Measurements from ENCODE around the gene MBNL1. TPM values are rescaled to one million over a fixed set of nuclear protein-coding genes. Genes with fewer than 3 reads are reported as not detected.
A peak's percentile ranks its signal among the peaks of the same experiment; 100 is the strongest.

MBNL1 gene
- total RNA-seq, 4 donors from 2014 or later = 261 to 429 (median 389) TPM

GRCh38 chr3:152384412-152384811 lies 115.7 kb downstream of the MBNL1 start:
- Histone ChIP-seq H3K9me3 (no peaks in the 10 kb centered on the region), H3K36me3 (no peaks in the 10 kb centered on the region), H3K4me3 (no peak overlapping the region), H3K4me1 (peaks cover 0 to 36% (median 16%) of the 10 kb centered on the region in 4 donors), H3K27ac (peak overlapping the region in 1 of 4 donors; percentile 40), H3K27me3 (no peaks in the 10 kb centered on the region)
- TF ChIP-seq CTCF (IDR thresholded peaks at IDR 0.05) (no peak), POLR2A (IDR thresholded peaks at IDR 0.05) (no peak)
- no peak for DNase-seq

- peak overlapping the region in 2 of 4 donors; percentile 27 to 40 for H3K27ac ChIP-seq
Observed at GRCh38 chr3:152385761-152386160, 117.0 kb downstream of the MBNL1 start.

GRCh38 chr3:152386208-152386607 lies 117.5 kb downstream of the MBNL1 start:
- Histone ChIP-seq H3K27ac (peak overlapping the region in 1 of 4 donors; percentile 40), H3K4me1 (peaks cover 0 to 19% (median 7%) of the 10 kb centered on the region in 4 donors)

More at GRCh38 chr3:152385761-152386160, 117.0 kb downstream of the MBNL1 start:
- H3K4me3 ChIP-seq = no peak overlapping the region
- no peaks in the 10 kb centered on the region for H3K9me3 ChIP-seq
- peaks cover 0 to 23% (median 9%) of the 10 kb centered on the region in 4 donors for H3K4me1 ChIP-seq
- no peaks in the 10 kb centered on the region for H3K27me3 ChIP-seq
- TF ChIP-seq CTCF (IDR thresholded peaks at IDR 0.05) (no peak), POLR2A (IDR thresholded peaks at IDR 0.05) (no peak)
- H3K36me3 ChIP-seq = no peaks in the 10 kb centered on the region
- DNase-seq = no peak

GRCh38 chr3:152388631-152389030 lies 119.9 kb downstream of the MBNL1 start:
- H3K4me3 ChIP-seq = no peak overlapping the region
- no peaks in the 10 kb centered on the region for H3K27me3 ChIP-seq
- H3K27ac ChIP-seq = no peak overlapping the region
- TF ChIP-seq POLR2A (IDR thresholded peaks at IDR 0.05) = no peak
- TF ChIP-seq CTCF (IDR thresholded peaks at IDR 0.05) = no peak
- H3K4me1 ChIP-seq = peaks cover 0 to 20% (median 0%) of the 10 kb centered on the region in 4 donors
- no peaks in the 10 kb centered on the region for H3K9me3 ChIP-seq
- no peaks in the 10 kb centered on the region for H3K36me3 ChIP-seq
- no peak for DNase-seq

More at GRCh38 chr3:152386208-152386607, 117.5 kb downstream of the MBNL1 start:
- no peaks in the 10 kb centered on the region for H3K36me3 ChIP-seq
- DNase-seq = no peak
- TF ChIP-seq POLR2A (IDR thresholded peaks at IDR 0.05) = no peak
- TF ChIP-seq CTCF (IDR thresholded peaks at IDR 0.05) = no peak
- no peak overlapping the region for H3K4me3 ChIP-seq
- H3K27me3 ChIP-seq = no peaks in the 10 kb centered on the region
- no peaks in the 10 kb centered on the region for H3K9me3 ChIP-seq

- DNase-seq = no peak
- no peaks in the 10 kb centered on the region for H3K9me3 ChIP-seq
- H3K4me1 ChIP-seq = peaks cover 0 to 15% (median 0%) of the 10 kb centered on the region in 4 donors
- no peaks in the 10 kb centered on the region for H3K27me3 ChIP-seq
- H3K27ac ChIP-seq = no peak overlapping the region
- H3K36me3 ChIP-seq = no peaks in the 10 kb centered on the region
- TF ChIP-seq POLR2A (IDR thresholded peaks at IDR 0.05) (no peak), CTCF (IDR thresholded peaks at IDR 0.05) (no peak)
- no peak overlapping the region for H3K4me3 ChIP-seq
Observed at GRCh38 chr3:152389316-152389934, 120.7 kb downstream of the MBNL1 start.
